ENCODE data around the gene BTBD16. TPM values are rescaled to one million over a fixed set of nuclear protein-coding genes. Genes with fewer than 3 reads are reported as not detected.

Gene BTBD16
- total and polyA plus RNA-seq, 2 donors (not counting 1 experiment from before 2014, with no cell fraction given) = not detected

- CTCF ChIA-PET = interaction anchor here (0.8 to 2.3 kb wide), 4 partner anchors 9 to 410 kb away, joined by 3 to 14 read pairs (median 4); no protein-coding TSS in a partner anchor
- Mint-ChIP-seq H3K4me3 (no peak overlapping the region), H3K4me1 (peaks cover 3% of the 10 kb centered on the region), H3K27ac (no peak overlapping the region), H3K9me3 (ENCODE audit: insufficient read depth) (no peaks in the 10 kb centered on the region), H3K27me3 (peaks cover 27% of the 10 kb centered on the region)
- intact Hi-C loops (cut with micrococcal nuclease) = no loop called here
- Histone ChIP-seq H3K4me1 (ENCODE audit: control insufficient read depth in 2 of 2, insufficient read depth in 2 of 2, low read length in 2 of 2) (peaks cover 2% of the 10 kb centered on the region in 2 donors), H3K79me2 (ENCODE audit: control insufficient read depth, insufficient read depth, low read length) (no peaks in the 10 kb centered on the region), H4K20me1 (ENCODE audit: control insufficient read depth, insufficient read depth, low read length, poor library complexity, severe bottlenecking) (no peaks in the 10 kb centered on the region), H3K4me3 (ENCODE audit: control extremely low read depth in 1 of 5, extremely low read depth in 1 of 5, insufficient read depth in 1 of 5, low read depth in 2 of 5, low read length in 4 of 5) (no peak overlapping the region), H2AFZ (ENCODE audit: insufficient read depth, low read depth, low read length, poor library complexity, severe bottlenecking) (no peak overlapping the region), H3K27me3 (replicated peaks in 1 of 4; ENCODE audit: control extremely low read depth in 1 of 4, control insufficient read depth in 3 of 4, insufficient read depth in 4 of 4, low read length in 3 of 4) (no peaks in the 10 kb centered on the region), H3K36me3 (replicated peaks in 1 of 2; ENCODE audit: control extremely low read depth in 1 of 2, control insufficient read depth in 1 of 2, extremely low read depth in 1 of 2, insufficient read depth in 2 of 2, low read length in 1 of 2) (no peaks in the 10 kb centered on the region), H3K9me3 (ENCODE audit: control extremely low read depth in 1 of 3, control insufficient read depth in 2 of 3, insufficient read depth in 1 of 3, low read length in 2 of 3) (peaks cover 0 to 3% (median 0%) of the 10 kb centered on the region in 3 donors), H3K9ac (ENCODE audit: low read length) (no peak overlapping the region), H3K27ac (ENCODE audit: low read length in 2 of 2) (no peak overlapping the region), H3K4me2 (replicated peaks; ENCODE audit: low read depth, low read length, poor library complexity, severe bottlenecking) (no peak overlapping the region)
- no peak for ATAC-seq (ENCODE audit: low read depth)
- POLR2A ChIA-PET = no interaction called here
- 85% methylated on average over 4 of the region's 4 CpGs for WGBS (ENCODE audit: insufficient coverage)
- DNase-seq = no peak
- TF ChIP-seq CTCF (IDR thresholded peaks at IDR 0.05) (no peak), EZH2 (IDR thresholded peaks at IDR 0.05; ENCODE audit: borderline replicate concordance, insufficient read depth, low read depth, low read length, poor library complexity, severe bottlenecking) (no peak)
These were observed 22.9 kb downstream of the BTBD16 start for GRCh38 chr10:122293961-122294380.

DNA sequence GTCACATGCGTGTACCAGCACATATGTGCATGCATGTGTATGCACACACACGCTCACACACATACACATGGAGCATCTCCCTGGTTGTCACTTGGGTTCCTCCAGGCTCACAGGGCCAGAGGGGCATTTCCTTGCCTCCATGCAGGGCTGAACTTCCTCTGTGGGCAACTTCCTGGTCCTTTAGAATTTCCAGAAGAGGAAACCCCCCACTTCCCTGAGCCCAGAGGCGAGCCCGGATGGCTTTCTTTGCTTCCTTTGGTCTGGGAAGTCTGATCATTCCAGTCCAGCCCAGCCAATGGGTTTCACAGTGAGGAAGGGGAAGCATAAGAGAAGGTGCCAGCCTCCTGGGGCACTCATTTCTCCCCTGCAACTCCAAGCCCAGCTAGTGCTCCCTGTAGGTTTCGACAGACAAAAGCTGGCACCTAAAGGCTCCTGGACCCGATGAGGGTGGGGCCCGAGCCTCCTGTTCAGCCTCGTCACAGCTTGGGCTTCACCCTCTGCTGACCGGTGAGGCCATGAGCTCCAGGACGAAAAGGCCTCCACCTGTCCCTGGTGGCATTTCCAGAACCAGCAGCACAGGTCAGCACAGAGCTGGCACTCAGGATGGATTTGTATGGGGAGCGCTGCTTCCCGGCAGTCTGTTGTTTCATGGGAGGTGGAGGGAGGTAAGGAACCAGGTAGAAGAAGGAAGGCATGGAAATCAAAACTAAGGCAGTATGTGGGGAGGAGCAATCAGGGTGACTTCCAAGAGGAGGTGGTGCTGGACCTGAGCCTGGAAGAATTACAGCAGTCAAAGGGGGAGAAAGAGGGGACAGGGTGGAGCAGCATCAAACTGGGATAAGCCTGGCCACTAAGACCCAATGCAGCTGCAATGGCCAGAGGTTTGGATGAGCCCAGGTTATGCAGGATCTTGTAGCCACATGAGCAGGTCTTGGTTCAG, 23.7 kb downstream of the BTBD16 start:
- TF ChIP-seq EZH2 (IDR thresholded peaks at IDR 0.05; ENCODE audit: borderline replicate concordance, insufficient read depth, low read depth, low read length, poor library complexity, severe bottlenecking) (no peak), CTCF (IDR thresholded peaks at IDR 0.05) (no peak)
- intact Hi-C loops (cut with micrococcal nuclease) = no loop called here
- Histone ChIP-seq H4K20me1 (ENCODE audit: control insufficient read depth, insufficient read depth, low read length, poor library complexity, severe bottlenecking) (no peaks in the 10 kb centered on the region), H3K9me3 (ENCODE audit: control extremely low read depth in 1 of 3, control insufficient read depth in 2 of 3, insufficient read depth in 1 of 3, low read length in 2 of 3) (peaks cover 0 to 3% (median 0%) of the 10 kb centered on the region in 3 donors), H2AFZ (ENCODE audit: insufficient read depth, low read depth, low read length, poor library complexity, severe bottlenecking) (no peak overlapping the region), H3K27ac (ENCODE audit: low read length in 2 of 2) (no peak overlapping the region), H3K27me3 (replicated peaks in 1 of 4; ENCODE audit: control extremely low read depth in 1 of 4, control insufficient read depth in 3 of 4, insufficient read depth in 4 of 4, low read length in 3 of 4) (peaks cover 0 to 4% (median 0%) of the 10 kb centered on the region in 4 experiments), H3K9ac (ENCODE audit: low read length) (no peak overlapping the region), H3K4me1 (ENCODE audit: control insufficient read depth in 2 of 2, insufficient read depth in 2 of 2, low read length in 2 of 2) (peaks cover 3 to 4% of the 10 kb centered on the region in 2 donors), H3K4me3 (ENCODE audit: control extremely low read depth in 1 of 5, extremely low read depth in 1 of 5, insufficient read depth in 1 of 5, low read depth in 2 of 5, low read length in 4 of 5) (no peak overlapping the region), H3K4me2 (replicated peaks; ENCODE audit: low read depth, low read length, poor library complexity, severe bottlenecking) (no peak overlapping the region), H3K36me3 (replicated peaks in 1 of 2; ENCODE audit: control extremely low read depth in 1 of 2, control insufficient read depth in 1 of 2, extremely low read depth in 1 of 2, insufficient read depth in 2 of 2, low read length in 1 of 2) (no peaks in the 10 kb centered on the region), H3K79me2 (ENCODE audit: control insufficient read depth, insufficient read depth, low read length) (no peaks in the 10 kb centered on the region)
- ChIA-PET CTCF (interaction anchor here (1.0 to 2.3 kb wide), 2 partner anchors 140 to 409 kb away, joined by 4 to 14 read pairs; no protein-coding TSS in a partner anchor), POLR2A (no interaction called here)
- Mint-ChIP-seq H3K9me3 (ENCODE audit: insufficient read depth) (no peaks in the 10 kb centered on the region), H3K27ac (no peak overlapping the region), H3K27me3 (peaks cover 30% of the 10 kb centered on the region), H3K4me3 (no peak overlapping the region), H3K4me1 (peaks cover 3% of the 10 kb centered on the region)
- 86% methylated on average over 12 of the region's 12 CpGs for WGBS (ENCODE audit: insufficient coverage)
- ATAC-seq (ENCODE audit: low read depth) (no peak), DNase-seq (no peak)

All from B cell (primary cell).